GM21825 (cell line): Measurements from ENCODE around the gene LMOD3.
A peak's percentile ranks its signal among the peaks of the same experiment; 100 is the strongest.

Source experiments
- ATAC-seq: cut with Tn5 transposase; IDR thresholded peaks from one replicate; pipeline ENCODE4 v1.9.1; 2021; ENCODE audit warnings: mild to moderate bottlenecking, moderate library complexity; ENCODE audit not compliant: unreplicated experiment

Gene LMOD3

DNA sequence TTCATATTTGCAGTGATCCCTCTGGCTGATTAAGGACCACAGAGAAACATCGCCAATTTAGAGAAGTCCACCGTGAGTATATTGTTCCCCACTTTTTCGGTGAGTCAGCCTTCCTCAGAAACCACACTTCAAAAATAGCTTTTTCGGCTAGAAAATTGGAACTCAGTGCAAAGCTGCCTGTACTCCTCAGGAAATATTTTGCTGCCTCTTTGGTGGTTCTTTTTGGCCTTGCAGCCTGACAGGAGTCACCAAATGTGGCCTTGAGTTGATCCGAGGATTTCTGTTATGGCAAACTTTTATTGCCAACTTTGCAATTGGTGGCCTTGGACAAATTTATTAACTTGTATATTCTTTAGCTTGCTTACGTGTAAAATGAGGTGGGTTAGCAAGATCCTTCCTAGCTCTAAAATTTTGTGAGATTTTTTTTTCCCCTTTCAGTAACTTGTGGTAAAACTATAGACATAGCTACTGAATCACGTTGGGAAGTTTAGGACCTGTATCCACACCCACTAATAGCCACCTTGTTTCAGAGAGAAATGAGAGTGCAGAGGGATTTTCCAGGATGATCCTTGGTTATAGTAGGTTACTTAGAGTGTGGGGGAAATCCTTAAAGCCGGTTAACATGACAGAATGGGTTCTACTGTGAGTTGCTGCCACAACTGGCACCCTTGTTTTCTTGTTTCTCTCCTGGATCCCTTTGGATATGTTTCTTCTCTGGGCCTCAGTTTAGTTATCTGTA lies 27.8 kb downstream of the LMOD3 start:
- ATAC-seq, result no peak

GRCh38 chr3:69092030-69092516 lies 30.3 kb downstream of the LMOD3 start:
- ATAC-seq, result peak; percentile 71

- no peak for ATAC-seq
Measured at GRCh38 chr3:69091389-69092029, 30.9 kb downstream of the LMOD3 start.

GRCh38 chr3:69090021-69090420 lies 32.4 kb downstream of the LMOD3 start:
- no peak for ATAC-seq

DNA sequence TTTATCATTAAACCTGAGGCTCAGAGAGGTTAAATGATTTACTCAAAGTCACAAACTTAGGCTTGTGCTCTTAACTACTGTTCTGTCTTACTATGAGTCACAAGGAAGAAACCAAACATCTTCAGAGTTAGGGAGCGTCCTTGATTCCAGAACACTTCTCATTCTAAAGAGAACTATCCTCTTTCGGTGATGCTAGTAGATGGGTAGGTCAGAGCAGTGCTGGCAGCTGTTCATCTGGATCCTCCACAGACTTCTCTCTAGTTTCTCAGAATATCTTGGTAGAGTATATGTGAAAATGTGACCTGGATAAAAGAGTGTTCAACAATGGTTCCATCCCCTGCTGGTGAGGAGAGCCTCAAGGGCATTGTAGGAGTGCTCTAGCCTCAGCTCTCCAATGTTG lies 34.3 kb downstream of the LMOD3 start:
- ATAC-seq, result peak; percentile 26

GRCh38 chr3:69087030-69087791 lies 35.2 kb downstream of the LMOD3 start:
- ATAC-seq, result no peak

- no peak for ATAC-seq
Measured at GRCh38 chr3:69085833-69086722, 36.3 kb downstream of the LMOD3 start.

DNA sequence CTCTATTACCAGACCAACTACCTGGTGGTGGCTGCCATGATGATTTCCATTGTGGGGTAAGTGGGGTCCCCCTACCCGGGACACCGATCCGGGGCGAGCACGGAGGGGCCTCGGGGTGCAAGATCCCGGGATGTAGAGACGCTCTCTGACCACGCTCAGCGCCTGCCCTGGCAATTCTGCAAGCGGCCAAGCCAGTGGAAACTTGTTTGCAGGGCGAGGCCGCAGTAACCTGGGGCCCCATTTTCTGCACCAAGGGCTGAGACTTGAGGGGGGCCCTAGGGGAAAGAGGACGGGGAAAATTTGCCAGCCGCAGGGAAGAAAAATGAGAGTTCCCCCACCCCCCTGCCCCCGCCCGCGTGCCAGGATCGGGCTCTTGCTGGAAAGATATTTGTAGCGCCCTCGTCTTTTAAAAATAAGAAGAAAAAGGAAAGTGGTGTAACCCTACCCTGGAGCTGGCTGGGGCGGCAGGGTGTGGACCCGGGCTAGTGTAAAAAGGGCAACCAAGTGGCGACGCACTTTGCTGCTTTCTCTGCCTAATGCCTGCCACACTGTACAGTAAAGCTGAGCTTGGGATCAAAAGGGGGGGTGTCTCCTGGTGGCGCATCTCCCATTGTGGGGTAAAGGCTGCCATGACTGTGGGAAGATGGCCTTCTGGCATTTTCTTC lies 37.1 kb downstream of the LMOD3 start:
- ATAC-seq, result no peak

DNA sequence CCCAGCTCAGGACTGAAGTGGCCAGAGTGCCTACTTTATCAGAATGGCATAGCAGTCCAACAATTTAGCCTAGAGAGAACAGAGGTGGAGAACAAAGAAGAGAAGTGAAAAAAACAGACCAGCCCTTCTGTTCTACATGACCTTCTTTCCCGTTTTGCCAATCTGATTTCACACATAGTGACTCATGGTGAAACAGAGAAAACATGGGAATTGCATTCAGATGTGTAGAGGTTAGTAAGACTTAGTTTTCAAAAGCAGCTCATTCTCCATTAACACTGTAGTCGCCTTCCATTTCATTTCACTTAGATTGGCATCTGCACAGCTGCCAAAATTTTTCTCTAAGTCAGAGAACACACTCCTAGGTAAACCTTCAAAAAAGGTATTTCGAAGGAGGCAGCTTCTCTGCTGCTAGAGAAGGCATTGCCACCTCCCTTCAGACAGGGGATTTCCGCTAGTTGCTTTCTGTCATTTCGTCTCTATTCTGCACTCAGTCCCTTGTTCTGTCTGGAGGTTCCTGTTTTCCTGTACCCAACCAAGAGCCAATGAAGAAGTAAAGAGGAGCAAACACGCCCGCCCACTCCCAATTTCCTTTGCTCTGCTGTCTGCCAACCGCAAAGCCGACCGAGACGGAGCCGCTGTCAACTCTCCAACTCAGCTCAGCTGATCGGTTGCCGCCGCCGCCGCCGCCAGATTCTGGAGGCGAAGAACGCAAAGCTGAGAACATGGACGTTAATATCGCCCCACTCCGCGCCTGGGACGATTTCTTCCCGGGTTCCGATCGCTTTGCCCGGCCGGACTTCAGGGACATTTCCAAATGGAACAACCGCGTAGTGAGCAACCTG lies 37.8 kb downstream of the LMOD3 start, which contains the start of gene ARL6IP5:
Gene ARL6IP5, plus strand, starts transcription at position 612 of the 842 bp plus-strand sequence. Its CDS starts 111 bp downstream, at position 723.
- peak; percentile 53 for ATAC-seq

DNA sequence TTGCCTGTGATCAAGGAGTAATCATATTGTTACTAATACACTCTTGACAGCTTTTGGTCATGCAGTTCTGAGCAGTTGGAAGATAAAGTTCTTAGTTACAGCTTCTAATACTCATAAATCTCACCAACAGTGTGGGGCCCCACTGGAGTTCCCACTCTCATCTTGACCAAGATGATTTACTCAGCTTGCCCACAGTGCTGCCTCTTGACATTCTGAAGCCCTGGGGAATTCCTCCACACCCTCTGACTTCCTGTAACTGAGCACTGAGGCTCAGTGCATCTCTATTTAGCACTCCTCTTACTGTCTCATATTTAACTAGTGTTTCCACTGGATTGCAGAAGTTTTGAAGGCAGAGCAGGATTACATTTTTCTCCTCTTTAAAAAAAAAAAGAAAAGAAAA lies 39.6 kb downstream of the LMOD3 start:
- peak; percentile 49 for ATAC-seq

DNA sequence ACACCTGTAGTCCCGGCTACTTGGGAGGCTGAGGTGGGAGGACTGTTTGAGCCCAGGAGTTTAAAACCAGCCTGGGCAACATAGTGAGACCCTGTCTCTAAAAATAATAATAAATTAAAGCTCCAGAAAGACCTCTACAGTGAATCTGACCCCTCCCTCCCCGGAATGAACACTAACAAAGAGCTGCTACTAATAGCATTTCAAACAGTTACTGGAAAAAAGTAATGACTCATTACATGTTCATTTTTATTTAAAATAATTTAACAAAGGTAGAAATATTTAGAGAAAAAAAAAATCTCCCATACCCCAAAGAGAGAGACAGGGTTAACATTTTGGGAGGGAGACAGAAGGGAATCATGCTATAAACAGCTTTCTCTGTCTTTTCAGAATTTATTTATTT lies 40.0 kb downstream of the LMOD3 start:
- no peak for ATAC-seq

GRCh38 chr3:69081583-69082262 lies 40.7 kb downstream of the LMOD3 start:
- no peak for ATAC-seq

- peak; percentile 46 for ATAC-seq
Measured at GRCh38 chr3:69080233-69080920, 42.0 kb downstream of the LMOD3 start, which contains the start of gene UBA3. TSS of gene UBA3 (minus strand) at chr3:69080365. CDS start at chr3:69080353, 12 bp downstream.

DNA sequence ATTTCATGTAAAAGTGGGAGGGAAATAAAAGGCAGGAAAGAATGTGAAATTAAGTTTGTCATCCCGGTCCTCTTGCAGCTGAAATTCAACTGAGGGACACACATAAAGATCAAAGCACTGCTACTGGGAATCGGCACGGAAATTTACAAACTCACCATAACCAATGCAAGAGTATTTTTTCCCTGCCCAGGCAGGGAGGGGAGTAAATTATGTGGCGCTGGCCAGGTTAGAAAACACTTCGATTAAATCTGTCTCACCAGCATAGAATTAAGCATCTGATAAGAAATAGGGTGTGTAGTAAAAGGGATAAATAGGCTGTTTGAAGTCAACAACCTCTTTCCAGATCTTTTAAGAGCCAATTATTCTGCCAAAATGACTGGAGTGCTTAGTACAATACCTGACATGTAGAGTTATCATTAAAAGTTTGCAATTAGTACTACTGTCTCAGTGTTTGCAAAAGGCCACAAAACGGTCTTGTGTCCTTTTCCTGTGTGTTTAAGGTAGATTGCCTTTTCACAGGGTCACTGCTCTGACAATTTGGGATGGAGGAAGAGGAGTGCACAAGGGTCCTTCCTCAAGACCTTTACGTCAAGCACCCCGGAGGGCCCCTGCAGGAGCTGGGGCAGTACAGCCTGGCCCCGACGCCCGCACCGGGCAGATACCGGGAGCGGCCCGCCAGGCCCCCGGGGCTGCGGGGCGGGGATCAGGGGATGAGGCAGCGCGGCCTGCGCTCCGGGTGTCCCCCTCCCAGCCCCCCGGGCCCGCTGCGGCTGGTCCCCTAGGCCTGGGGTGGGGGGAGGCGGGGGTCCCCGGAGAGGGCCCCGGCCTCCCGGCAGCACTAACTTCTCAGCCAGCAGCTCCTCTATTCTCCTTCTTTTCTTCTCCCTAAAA lies 42.9 kb downstream of the LMOD3 start:
- no peak for ATAC-seq

DNA sequence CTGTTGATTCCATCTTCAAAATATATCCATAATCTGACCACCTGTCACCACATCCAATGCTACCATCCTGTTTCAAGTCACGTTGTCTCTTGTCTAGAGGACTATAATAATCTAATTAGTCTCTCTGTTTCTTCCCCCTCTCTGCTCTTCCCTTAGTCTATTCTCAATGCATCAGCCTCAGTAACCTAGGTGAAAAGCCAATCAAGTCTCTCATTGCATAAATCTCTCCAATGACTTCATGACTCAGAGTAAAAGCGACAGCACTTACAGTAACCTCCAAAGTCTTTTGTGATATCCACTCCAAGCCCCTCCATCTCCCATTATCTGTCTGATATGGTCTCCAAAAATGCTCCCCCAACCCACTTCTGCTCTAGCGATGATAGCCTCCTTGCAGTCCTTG lies 49.5 kb downstream of the LMOD3 start:
- no peak for ATAC-seq

DNA sequence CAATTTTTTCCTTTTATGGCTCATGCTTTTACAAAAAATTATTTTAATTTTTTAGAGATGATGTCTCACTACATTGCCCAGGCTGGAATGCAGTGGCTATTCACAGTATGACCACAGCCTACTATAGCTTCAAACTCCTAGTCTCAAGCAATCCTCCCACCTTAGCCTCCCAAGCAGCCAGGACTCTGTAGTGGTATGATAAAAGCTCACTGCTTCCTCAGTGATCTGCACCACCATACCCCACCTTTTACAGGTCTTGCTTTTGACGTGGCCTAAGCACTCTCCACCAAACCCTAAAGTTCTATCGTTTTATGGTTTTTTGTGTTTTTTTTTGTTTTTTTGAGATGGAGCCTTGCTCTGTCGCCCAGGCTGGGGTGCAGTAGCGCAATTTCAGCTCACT lies 56.3 kb downstream of the LMOD3 start:
- no peak for ATAC-seq
